Dedifferentiated amniotic fluid mesenchymal stem cell (primary cell): ENCODE measurements around the gene SLC35F3.

ENCODE experiments used
- DNase-seq: peaks from one replicate; pipeline ENCODE4 v3.0.0-alpha.2; 2016; ENCODE audit errors: extremely low spot score

SLC35F3 gene

GRCh38 chr1:234040446-234041317 lies 136.2 kb downstream of the SLC35F3 start:
- no peak for DNase-seq

GRCh38 chr1:234044079-234044478 lies 139.6 kb downstream of the SLC35F3 start:
- DNase-seq = no peak

- DNase-seq = no peak
Observed at GRCh38 chr1:234047123-234047522, 142.6 kb downstream of the SLC35F3 start.

- no peak for DNase-seq
Observed at GRCh38 chr1:234062166-234062565, 157.7 kb downstream of the SLC35F3 start.

- peak; percentile 70 for DNase-seq
Observed at GRCh38 chr1:234065794-234066447, 161.4 kb downstream of the SLC35F3 start.

- no peak for DNase-seq
Observed at GRCh38 chr1:234067581-234068337, 163.3 kb downstream of the SLC35F3 start.

- DNase-seq = no peak
Observed at GRCh38 chr1:234069760-234070159, 165.3 kb downstream of the SLC35F3 start.

GRCh38 chr1:234072793-234073192 lies 168.3 kb downstream of the SLC35F3 start:
- no peak for DNase-seq

- no peak for DNase-seq
Observed at GRCh38 chr1:234078143-234078542, 173.7 kb downstream of the SLC35F3 start.

- DNase-seq = no peak
Observed at GRCh38 chr1:234079896-234080295, 175.4 kb downstream of the SLC35F3 start.

- DNase-seq = no peak
Observed at GRCh38 chr1:234083460-234083859, 179.0 kb downstream of the SLC35F3 start.

- no peak for DNase-seq
Observed at GRCh38 chr1:234089396-234089795, 184.9 kb downstream of the SLC35F3 start.

- no peak for DNase-seq
Observed at GRCh38 chr1:234090212-234091064, 186.0 kb downstream of the SLC35F3 start.

- DNase-seq = no peak
Observed at GRCh38 chr1:234091065-234091401, 186.6 kb downstream of the SLC35F3 start.

- DNase-seq = no peak
Observed at GRCh38 chr1:234091876-234092275, 187.4 kb downstream of the SLC35F3 start.

- DNase-seq = no peak
Observed at GRCh38 chr1:234093107-234093506, 188.6 kb downstream of the SLC35F3 start.

GRCh38 chr1:234093741-234094140 lies 189.3 kb downstream of the SLC35F3 start:
- no peak for DNase-seq

GRCh38 chr1:234094172-234094571 lies 189.7 kb downstream of the SLC35F3 start:
- DNase-seq = no peak

- no peak for DNase-seq
Observed at GRCh38 chr1:234096161-234096770, 191.8 kb downstream of the SLC35F3 start.

- no peak for DNase-seq
Observed at GRCh38 chr1:234102583-234102982, 198.1 kb downstream of the SLC35F3 start.

- no peak for DNase-seq
Observed at GRCh38 chr1:234103198-234103597, 198.7 kb downstream of the SLC35F3 start.
